Measurements from ENCODE around the gene KCTD18. TPM values are rescaled to one million over a fixed set of nuclear protein-coding genes. Genes with fewer than 3 reads are reported as not detected.

KCTD18 gene
- total RNA-seq, 1 experiment from 2014 or later = 14.7 TPM

DNA sequence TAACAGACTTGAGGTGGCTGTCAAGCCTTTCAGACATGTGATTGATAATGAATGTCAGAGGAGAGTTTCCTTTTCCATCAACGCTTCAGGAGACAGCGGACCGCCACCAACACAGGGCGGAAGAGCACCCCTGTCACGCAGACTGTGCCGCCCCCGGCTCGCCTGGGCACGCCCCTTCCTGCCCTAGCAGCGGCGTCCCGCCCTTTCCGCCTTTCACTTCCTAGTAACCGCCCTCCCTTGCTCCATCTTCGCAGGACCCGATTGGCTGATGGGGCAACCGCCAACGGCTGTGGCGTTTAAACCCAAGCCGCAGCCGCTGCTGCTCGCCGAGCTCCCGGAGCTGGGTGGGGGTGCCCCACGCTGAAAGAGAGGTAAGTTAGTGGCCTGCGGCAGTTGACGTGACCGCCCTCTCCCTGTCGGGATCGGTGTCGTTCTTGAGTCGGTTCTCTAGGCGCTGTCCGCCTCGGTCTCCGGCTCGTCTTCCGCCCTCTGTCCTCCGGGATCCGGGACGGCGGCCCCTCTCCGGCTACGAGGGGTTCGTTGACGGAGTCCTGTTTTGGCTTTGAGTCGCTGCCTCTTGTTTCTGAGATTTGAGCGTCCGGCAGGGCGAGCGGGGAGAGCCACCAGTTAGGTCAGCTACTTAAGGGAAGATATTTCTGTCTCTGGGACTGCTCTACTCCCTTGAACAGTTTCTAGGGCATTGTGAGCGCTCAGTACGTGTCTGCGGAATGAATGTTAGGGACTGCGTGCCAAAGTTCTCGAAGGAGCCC is 16.2 kb upstream of the KCTD18 start, which contains the start of gene SGO2:
Gene SGO2, plus strand, starts transcription at position 326 of the 770 bp plus-strand sequence. CDS start 6,769 bp downstream, outside the sequence.
- peak within 1 kb of the TSS; percentile 88 to 98 for H3K4me3 ChIP-seq (ENCODE audit: low read depth in 2 of 2, low read length in 2 of 2)
- POLR2A ChIA-PET = interaction anchor here (1.1 kb wide), 1 partner anchor 42 kb away, joined by 5 read pairs; no protein-coding TSS in a partner anchor
- peaks cover 19% of the 10 kb centered on the region for H3K4me1 ChIP-seq (ENCODE audit: control insufficient read depth, insufficient read depth, low read length)
- DNase-seq (ENCODE audit: low read depth, low spot score) = peak; percentile 75
- H3K27me3 ChIP-seq (ENCODE audit: control insufficient read depth, insufficient read depth, low read length) = no peaks in the 10 kb centered on the region
- intact Hi-C loops (cut with micrococcal nuclease; ENCODE audit: unreplicated experiment) = no loop called here
- peak within 1 kb of the TSS; percentile 98 for H3K27ac ChIP-seq (ENCODE audit: low read length)
- peaks cover 8% of the 10 kb centered on the region; the same call in 1 of the 2 replicates for H3K36me3 ChIP-seq (ENCODE audit: control insufficient read depth, insufficient read depth, low read length)
- CTCF ChIA-PET = interaction anchor here (0.6 kb wide), 1 partner anchor 215 kb away, joined by 3 read pairs; no protein-coding TSS in a partner anchor
- ATAC-seq = peak; percentile 100
- in situ Hi-C loops (cut with HindIII; ENCODE audit: low pct_unique_long_range_greater_than_20kb, low sequenced_read_pairs) = no loop called here
- TF ChIP-seq, protein P1, sequence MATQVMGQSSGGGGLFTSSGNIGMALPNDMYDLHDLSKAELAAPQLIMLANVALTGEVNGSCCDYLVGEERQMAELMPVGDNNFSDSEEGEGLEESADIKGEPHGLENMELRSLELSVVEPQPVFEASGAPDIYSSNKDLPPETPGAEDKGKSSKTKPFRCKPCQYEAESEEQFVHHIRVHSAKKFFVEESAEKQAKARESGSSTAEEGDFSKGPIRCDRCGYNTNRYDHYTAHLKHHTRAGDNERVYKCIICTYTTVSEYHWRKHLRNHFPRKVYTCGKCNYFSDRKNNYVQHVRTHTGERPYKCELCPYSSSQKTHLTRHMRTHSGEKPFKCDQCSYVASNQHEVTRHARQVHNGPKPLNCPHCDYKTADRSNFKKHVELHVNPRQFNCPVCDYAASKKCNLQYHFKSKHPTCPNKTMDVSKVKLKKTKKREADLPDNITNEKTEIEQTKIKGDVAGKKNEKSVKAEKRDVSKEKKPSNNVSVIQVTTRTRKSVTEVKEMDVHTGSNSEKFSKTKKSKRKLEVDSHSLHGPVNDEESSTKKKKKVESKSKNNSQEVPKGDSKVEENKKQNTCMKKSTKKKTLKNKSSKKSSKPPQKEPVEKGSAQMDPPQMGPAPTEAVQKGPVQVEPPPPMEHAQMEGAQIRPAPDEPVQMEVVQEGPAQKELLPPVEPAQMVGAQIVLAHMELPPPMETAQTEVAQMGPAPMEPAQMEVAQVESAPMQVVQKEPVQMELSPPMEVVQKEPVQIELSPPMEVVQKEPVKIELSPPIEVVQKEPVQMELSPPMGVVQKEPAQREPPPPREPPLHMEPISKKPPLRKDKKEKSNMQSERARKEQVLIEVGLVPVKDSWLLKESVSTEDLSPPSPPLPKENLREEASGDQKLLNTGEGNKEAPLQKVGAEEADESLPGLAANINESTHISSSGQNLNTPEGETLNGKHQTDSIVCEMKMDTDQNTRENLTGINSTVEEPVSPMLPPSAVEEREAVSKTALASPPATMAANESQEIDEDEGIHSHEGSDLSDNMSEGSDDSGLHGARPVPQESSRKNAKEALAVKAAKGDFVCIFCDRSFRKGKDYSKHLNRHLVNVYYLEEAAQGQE (IDR thresholded peaks at IDR 0.05; ENCODE audit: insufficient read depth in 1 of 2, low read depth in 2 of 2, low read length in 1 of 2) = no peak
- TF ChIP-seq, protein P2, sequence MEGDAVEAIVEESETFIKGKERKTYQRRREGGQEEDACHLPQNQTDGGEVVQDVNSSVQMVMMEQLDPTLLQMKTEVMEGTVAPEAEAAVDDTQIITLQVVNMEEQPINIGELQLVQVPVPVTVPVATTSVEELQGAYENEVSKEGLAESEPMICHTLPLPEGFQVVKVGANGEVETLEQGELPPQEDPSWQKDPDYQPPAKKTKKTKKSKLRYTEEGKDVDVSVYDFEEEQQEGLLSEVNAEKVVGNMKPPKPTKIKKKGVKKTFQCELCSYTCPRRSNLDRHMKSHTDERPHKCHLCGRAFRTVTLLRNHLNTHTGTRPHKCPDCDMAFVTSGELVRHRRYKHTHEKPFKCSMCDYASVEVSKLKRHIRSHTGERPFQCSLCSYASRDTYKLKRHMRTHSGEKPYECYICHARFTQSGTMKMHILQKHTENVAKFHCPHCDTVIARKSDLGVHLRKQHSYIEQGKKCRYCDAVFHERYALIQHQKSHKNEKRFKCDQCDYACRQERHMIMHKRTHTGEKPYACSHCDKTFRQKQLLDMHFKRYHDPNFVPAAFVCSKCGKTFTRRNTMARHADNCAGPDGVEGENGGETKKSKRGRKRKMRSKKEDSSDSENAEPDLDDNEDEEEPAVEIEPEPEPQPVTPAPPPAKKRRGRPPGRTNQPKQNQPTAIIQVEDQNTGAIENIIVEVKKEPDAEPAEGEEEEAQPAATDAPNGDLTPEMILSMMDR (IDR thresholded peaks at IDR 0.05) = no peak
- peak; percentile 85 for TF ChIP-seq POLR2AphosphoS5 (IDR thresholded peaks at IDR 0.05; ENCODE audit: low read depth, low read length)
- TF ChIP-seq SIN3A (IDR thresholded peaks at IDR 0.05; ENCODE audit: borderline replicate concordance, insufficient read depth, low read depth, low read length) = peak; percentile 92
- no peak for TF ChIP-seq TCF7L2 (IDR thresholded peaks at IDR 0.05; ENCODE audit: low read depth, low read length)
- BruUV-seq (replicated peaks) = no TSS peak
- no peaks in the 10 kb centered on the region for H3K9me3 ChIP-seq (ENCODE audit: control insufficient read depth, insufficient read depth, low read depth, low read length)

DNA sequence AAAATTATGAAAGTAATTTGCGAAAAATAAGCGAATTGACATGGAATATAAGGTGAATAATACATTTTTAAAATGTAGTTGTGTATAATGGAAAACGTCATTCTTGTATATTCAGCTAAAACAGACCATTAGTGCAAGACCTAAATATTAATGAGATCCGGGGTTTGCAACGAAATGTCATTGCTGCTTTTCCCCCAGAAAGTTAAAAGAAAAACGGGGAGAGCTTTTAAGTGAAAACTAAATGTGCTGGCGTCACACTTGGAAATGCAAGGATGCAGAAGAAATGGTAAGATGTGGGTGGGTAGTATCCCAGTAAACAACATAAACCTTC is 15.6 kb upstream of the KCTD18 start:
- Histone ChIP-seq H3K9me3 (ENCODE audit: control insufficient read depth, insufficient read depth, low read depth, low read length) (no peaks in the 10 kb centered on the region), H3K4me1 (ENCODE audit: control insufficient read depth, insufficient read depth, low read length) (peaks cover 19% of the 10 kb centered on the region), H3K36me3 (ENCODE audit: control insufficient read depth, insufficient read depth, low read length) (peaks cover 8% of the 10 kb centered on the region; the same call in 1 of the 2 replicates), H3K27me3 (ENCODE audit: control insufficient read depth, insufficient read depth, low read length) (no peaks in the 10 kb centered on the region), H3K4me3 (ENCODE audit: low read depth in 2 of 2, low read length in 2 of 2) (peak overlapping the region; percentile 88 to 98), H3K27ac (ENCODE audit: low read length) (peak overlapping the region; percentile 98)
- in situ Hi-C loops (cut with HindIII; ENCODE audit: low pct_unique_long_range_greater_than_20kb, low sequenced_read_pairs) = no loop called here
- DNase-seq (ENCODE audit: low read depth, low spot score) = no peak
- ATAC-seq = no peak
- TF ChIP-seq, protein P2 (IDR thresholded peaks at IDR 0.05) = no peak
- no peak for TF ChIP-seq SIN3A (IDR thresholded peaks at IDR 0.05; ENCODE audit: borderline replicate concordance, insufficient read depth, low read depth, low read length)
- no peak for TF ChIP-seq TCF7L2 (IDR thresholded peaks at IDR 0.05; ENCODE audit: low read depth, low read length)
- no peak for TF ChIP-seq POLR2AphosphoS5 (IDR thresholded peaks at IDR 0.05; ENCODE audit: low read depth, low read length)
- TF ChIP-seq, protein P1 (IDR thresholded peaks at IDR 0.05; ENCODE audit: insufficient read depth in 1 of 2, low read depth in 2 of 2, low read length in 1 of 2) = no peak
- CTCF ChIA-PET = interaction anchor here (0.6 kb wide), 1 partner anchor 216 kb away, joined by 3 read pairs; no protein-coding TSS in a partner anchor
- intact Hi-C loops (cut with micrococcal nuclease; ENCODE audit: unreplicated experiment) = no loop called here
- no TSS peak for BruUV-seq (replicated peaks)
- POLR2A ChIA-PET = interaction anchor here (1.1 kb wide), 1 partner anchor 41 kb away, joined by 5 read pairs; no protein-coding TSS in a partner anchor

Measured in Panc1 (cell line).